SHP77 (cell line): ENCODE data around the gene PITPNM2.

ENCODE experiments used
- DNase-seq, 2 experiments: peaks; one replicate each; lab custom pipeline; 2025; lab: John Stamatoyannopoulos, UW

Gene PITPNM2

DNA sequence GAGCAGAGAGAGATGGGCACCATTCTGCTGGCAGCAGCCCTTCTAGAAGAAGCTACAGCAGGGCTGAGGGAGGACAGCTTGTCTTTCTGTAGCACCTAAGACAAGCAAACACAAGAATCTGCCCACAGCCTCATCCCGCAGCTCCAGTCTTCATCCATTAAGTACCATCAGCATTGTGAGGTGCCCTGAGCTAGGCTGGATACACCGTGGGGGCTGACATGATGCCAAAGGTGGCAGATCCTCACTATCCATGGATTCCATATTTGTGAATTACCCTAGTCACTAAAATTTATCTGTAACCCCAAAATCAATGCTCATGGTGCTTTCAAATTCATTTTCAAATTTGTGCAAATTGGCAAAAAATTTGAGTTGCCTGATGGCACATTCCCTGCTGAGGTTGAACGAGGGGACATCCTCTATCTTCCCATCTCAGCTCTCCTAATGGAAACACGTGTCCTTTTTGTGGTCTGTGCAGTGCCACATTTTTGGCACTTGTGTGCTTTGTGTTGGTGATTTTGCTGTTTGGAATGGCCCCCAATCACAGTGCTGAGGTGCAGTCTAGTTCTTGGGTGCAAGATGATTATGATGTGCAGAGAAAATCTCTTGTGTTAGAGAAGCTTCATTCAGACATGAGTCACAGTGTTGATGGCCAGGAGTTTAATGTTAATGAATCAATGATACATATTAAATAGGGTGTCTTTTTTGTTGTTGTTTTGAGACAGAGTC, 7.0 kb downstream of the PITPNM2 start:
- no peak for DNase-seq

- peak; percentile 80 to 87 for DNase-seq
Measured at GRCh38 chr12:123142921-123143735, 7.8 kb downstream of the PITPNM2 start.

GRCh38 chr12:123142518-123142840, 8.4 kb downstream of the PITPNM2 start:
- no peak for DNase-seq

GRCh38 chr12:123141615-123142517, 9.0 kb downstream of the PITPNM2 start:
- DNase-seq: peak; percentile 29 to 42

DNA sequence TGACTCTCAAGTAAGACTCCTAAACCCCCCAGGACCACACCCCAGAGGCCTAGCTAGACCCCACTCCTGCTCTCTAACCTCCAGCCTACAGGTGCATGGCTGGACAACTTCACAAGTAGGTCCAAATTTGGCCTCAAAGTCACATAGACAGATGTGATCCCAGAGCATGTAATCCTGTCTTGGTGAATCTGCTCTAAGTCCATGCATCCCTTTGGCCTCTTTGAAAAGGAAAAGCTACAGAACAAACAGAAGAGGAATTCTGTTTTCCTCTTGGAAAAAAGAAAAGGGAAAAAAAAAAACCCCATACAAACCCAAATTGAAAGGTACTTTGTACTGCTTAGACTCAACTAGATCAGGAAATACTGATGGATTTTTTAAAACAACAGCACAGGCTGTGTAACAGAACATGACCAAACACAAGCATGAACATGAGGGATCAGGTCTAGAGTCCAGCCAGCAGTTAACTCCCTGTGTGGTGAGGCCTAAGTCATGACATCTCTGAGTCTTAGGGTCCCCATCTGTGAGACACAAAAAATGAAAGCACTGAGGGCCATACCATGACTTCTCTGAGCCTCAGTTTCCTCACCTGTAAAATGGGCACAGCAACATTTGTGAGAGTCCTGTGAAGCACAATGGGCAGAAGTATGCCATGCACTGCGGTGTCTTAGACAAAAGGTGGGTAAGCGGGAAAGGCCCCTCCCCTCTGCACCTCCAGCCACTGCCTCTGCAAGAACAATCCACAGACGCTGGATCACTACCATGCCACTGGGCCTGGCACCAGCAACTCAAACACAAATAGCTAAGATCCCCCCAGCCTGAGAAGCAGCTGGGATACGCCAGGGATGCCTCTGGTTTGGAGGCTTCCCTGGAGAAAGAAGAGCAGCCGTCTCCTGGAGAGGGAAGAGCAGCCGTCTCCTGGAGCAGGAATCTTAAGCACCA, 9.9 kb downstream of the PITPNM2 start:
- no peak for DNase-seq

DNA sequence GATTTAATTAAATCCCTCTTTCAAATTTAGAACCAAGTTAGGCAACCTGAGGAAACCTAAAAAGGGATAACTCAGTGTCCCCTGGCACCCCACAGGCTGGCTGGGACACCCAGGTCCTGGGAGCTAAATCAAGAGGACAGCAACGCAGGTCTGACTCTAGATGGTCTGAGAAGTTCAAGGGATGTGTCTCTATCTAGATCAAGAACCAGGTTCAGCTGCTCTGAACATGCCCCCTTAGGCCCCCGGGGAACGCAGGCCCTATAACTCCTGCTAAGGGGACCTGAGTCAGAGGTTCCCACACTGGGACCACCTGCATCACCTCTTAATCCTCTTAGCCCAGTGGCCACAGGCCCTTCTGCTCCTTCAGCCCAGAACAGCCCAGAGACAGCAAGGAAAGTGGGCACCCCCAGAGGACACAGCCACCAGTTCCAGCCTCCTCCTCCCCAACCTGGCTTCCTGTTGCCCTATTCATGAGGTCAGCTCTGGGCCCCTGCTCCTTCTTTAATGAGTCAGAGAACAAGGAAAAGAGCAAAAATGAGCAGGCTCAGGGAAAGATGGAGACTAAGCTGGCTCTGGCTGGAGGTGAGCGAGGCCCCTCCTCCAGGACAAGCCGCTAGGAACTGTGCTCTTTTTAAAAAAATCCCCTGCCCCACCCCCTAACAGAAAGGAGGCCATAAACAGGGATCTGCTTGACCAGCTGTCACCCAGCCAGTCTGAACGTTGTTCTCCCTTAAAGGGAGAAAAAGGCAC, 10.8 kb downstream of the PITPNM2 start:
- DNase-seq: peak; percentile 64 to 91

DNA sequence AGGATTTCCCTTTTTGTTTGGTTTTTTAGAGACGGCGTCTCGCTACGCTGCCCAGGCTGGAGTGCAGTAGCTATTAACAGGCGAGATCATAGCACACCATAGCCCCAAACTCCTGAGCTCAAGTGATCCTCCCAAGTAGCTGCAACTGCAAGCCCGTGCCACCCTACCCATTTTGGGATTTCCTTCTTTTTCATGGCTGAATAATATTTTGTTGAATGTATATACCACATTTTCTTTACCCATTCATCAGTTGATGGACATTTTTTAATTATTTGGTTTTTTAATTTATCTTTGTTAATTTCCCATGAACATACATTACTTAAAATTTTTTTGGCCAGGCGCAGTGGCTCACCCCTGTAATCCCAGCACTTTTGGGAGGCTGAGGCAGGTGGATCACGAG, 15.2 kb downstream of the PITPNM2 start:
- DNase-seq: no peak

- no peak for DNase-seq
Measured at GRCh38 chr12:123134826-123135225, 16.1 kb downstream of the PITPNM2 start.

DNA sequence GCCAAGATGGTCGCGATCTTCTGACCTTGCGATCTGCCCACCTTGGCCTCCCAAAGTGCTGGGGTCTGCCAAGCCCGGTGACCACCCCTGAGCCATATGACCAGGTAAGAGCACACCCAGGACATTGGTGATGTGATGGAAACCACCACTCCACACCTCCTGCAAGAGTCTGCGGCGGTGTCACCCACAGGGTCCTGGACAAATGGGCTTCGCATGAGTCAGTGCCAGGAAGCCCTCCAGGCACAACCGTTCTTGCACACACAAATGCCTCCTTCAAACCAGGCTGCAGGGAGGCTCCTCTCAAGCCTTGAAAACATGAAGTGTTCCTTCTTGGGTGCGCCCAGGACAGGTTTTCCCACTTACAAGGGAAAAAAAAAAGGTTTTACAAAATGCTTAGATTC, 16.6 kb downstream of the PITPNM2 start:
- no peak for DNase-seq

GRCh38 chr12:123133701-123134100, 17.2 kb downstream of the PITPNM2 start:
- no peak for DNase-seq

GRCh38 chr12:123132951-123133619, 17.8 kb downstream of the PITPNM2 start:
- peak; percentile 40 to 50 for DNase-seq

GRCh38 chr12:123131879-123132402, 18.9 kb downstream of the PITPNM2 start:
- peak; percentile 100 for DNase-seq

DNA sequence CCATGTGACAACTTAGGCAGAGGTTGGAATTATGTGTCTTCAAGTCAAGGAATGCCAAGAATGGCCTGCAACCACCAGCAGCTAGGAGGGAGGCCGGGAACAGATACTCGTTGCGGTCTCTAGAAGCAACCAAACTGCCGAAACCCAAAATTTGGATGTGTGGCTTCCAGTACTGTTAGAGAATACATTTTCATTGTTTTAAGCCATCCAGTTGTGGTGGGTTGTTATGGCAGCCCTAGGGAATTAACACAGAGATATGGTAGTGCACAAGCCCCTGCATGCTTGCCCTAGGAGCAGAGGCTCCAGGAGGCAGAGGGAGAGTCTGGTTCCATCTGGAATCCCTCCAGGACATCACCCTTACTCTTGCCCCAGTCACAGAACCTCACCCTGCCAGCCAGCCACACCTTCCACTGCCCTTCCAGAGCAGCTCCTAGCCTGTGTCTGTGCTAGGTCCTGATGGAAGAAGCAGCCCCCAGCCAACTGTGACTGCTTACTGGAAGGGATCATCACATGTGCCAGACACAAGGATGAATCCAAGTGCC, 19.5 kb downstream of the PITPNM2 start:
- DNase-seq: no peak

DNA sequence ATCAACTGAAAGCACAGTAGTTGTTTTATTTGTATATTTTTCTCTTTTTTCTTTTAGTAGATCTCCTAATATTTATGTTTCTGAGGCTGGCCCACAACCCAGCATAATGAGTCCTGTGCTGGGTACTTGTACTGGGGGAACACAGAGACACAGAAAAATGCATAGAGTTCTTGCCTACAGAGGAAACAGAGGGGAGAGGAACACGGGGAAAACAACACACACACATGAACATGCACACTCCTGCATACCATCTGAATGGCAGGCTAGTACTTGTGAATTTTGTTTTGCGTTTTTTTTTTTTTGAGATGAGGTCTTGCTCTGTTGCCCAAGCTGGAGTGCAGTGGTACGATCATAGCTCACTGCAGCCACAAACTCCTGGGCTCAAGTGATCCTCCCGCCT, 21.3 kb downstream of the PITPNM2 start:
- DNase-seq: no peak

- peak; percentile 21 to 69 for DNase-seq
Measured at GRCh38 chr12:123127182-123127495, 23.8 kb downstream of the PITPNM2 start.

- DNase-seq: peak; percentile 52 to 71
Measured at GRCh38 chr12:123126294-123127181, 24.4 kb downstream of the PITPNM2 start.

DNA sequence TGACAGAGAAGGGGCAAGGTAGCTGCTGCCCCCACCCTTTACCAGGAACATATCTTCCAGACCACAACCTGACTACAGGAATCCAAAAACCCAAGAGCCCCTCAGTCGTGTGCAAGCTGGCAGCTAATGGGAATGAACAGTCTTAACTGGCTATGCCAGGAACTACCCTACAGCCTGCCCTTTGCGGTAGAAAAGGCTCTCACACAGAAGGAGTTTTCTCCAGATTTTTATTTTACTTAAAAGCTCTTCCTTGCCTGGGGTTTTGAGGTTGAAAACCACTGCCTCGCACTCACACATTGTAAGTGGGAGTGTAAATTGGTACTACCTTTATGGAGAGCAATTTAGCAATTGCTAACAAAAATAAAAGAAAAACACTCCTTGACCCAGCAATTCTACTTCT, 28.3 kb downstream of the PITPNM2 start:
- DNase-seq: no peak

DNA sequence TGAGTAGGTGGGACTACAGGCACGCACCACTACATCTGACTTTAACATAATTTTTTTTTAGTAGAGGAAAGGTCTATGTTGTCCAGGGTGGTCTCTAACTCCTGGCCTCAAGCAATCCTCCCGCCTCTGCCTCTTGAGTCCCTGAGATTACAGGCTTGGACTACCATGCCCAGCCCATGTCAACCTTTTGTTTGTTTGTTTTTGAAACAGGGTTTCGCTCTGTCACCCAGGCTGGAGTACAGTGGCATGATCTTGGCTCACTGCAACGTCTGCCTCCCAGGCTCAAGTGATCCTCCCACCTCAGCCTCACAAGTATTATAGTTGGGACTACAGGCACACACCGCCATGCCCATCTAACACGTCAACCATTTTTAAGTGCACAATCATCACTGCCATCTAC, 29.2 kb downstream of the PITPNM2 start:
- no peak for DNase-seq
